ENCODE measurements around the gene ADAT2.

GRCh38 chr6:143427109-143427817 is 23.2 kb downstream of the ADAT2 start:
- peak; percentile 75 to 92 (median 89) for TF ChIP-seq CTCF (IDR thresholded peaks at IDR 0.05)
- no peak for TF ChIP-seq POLR2A (IDR thresholded peaks at IDR 0.05)
